ENCODE results near the gene LAMA2.

- TF ChIP-seq RAD21 (IDR thresholded peaks at IDR 0.05; ENCODE audit: low read depth) (no peak), TCF12 (IDR thresholded peaks at IDR 0.05; ENCODE audit: low read depth) (no peak), REST (IDR thresholded peaks at IDR 0.05; ENCODE audit: low read depth) (no peak), YY1 (IDR thresholded peaks at IDR 0.05; ENCODE audit: low read depth) (no peak), CEBPB (IDR thresholded peaks at IDR 0.05) (no peak)
Measured at GRCh38 chr6:129329678-129330077, 446.7 kb downstream of the LAMA2 start.
